Kidney epithelial cell (primary cell): Measurements from ENCODE around the gene WDR48. TPM values are rescaled to one million over a fixed set of nuclear protein-coding genes. Genes with fewer than 3 reads are reported as not detected.

Experiments used
- DNase-seq: peaks from one replicate; pipeline ENCODE4 v3.0.0-alpha.2; 2010; ENCODE audit warnings: low read depth
- H3K27me3 ChIP-seq: 2 replicates; pipeline ENCODE4 v1.6.0; 2011; ENCODE audit warnings: low read length; ENCODE audit not compliant: control insufficient read depth, insufficient read depth
- H3K36me3 ChIP-seq: 2 replicates; pipeline ENCODE4 v1.5.1; 2011; ENCODE audit warnings: low read length; ENCODE audit not compliant: control insufficient read depth, insufficient read depth
- H3K4me3 ChIP-seq: 2 replicates; pipeline ENCODE4 v1.5.1; 2011; ENCODE audit warnings: low read depth, mild to moderate bottlenecking, control low read depth, low read length
- CTCF ChIP-seq: IDR thresholded peaks from 2 replicates; pipeline ENCODE4 v1.5.1; 2011; ENCODE audit warnings: mild to moderate bottlenecking, moderate library complexity, low read length, control low read depth, inconsistent platforms; ENCODE audit not compliant: insufficient read depth, poor library complexity, severe bottlenecking
- total RNA-seq: library from RNA; depleted of rRNA; stranded (reverse); fragments of >200 nt; gene quantifications from 2 replicates; pipeline ENCODE4 v1.2.3, GENCODE V29; 2015

Gene WDR48
- total RNA-seq, 1 donor from 2014 or later: 33.2 TPM

- Histone ChIP-seq H3K4me3 (no peak overlapping the region), H3K36me3 (peaks cover 7% of the 10 kb centered on the region), H3K27me3 (no peaks in the 10 kb centered on the region)
- no peak for DNase-seq
- no peak for TF ChIP-seq CTCF
These were observed 90.3 kb downstream of the WDR48 start for GRCh38 chr3:39142067-39142466.

GRCh38 chr3:39143051-39143885 lies 91.5 kb downstream of the WDR48 start:
- no peak for DNase-seq
- no peak overlapping the region for H3K4me3 ChIP-seq
- peaks cover 7% of the 10 kb centered on the region for H3K36me3 ChIP-seq
- no peak for TF ChIP-seq CTCF
- H3K27me3 ChIP-seq: no peaks in the 10 kb centered on the region

- no peak for TF ChIP-seq CTCF
- no peak for DNase-seq
- peaks cover 7% of the 10 kb centered on the region for H3K36me3 ChIP-seq
- no peak overlapping the region for H3K4me3 ChIP-seq
- no peaks in the 10 kb centered on the region for H3K27me3 ChIP-seq
These were observed 92.4 kb downstream of the WDR48 start for GRCh38 chr3:39144095-39144747.

- no peak for TF ChIP-seq CTCF
- Histone ChIP-seq H3K4me3 (no peak overlapping the region), H3K27me3 (no peaks in the 10 kb centered on the region), H3K36me3 (peaks cover 7% of the 10 kb centered on the region)
- DNase-seq: no peak
These were observed 93.0 kb downstream of the WDR48 start for GRCh38 chr3:39144748-39145380.

GRCh38 chr3:39146083-39146501 lies 94.3 kb downstream of the WDR48 start:
- Histone ChIP-seq H3K36me3 (peaks cover 7% of the 10 kb centered on the region), H3K27me3 (no peaks in the 10 kb centered on the region), H3K4me3 (no peak overlapping the region)
- no peak for TF ChIP-seq CTCF
- DNase-seq: no peak

Other genes with a start within 250 kb of the WDR48 start
- not detected in 2 replicates for gene SCN10A, start 235.8 kb upstream of the WDR48 start, total RNA-seq
- gene SCN11A, start 72 bp upstream of the WDR48 start, total RNA-seq: 0.04 and 0.27 TPM in 2 replicates
- gene GORASP1, start 55.6 kb downstream of the WDR48 start, total RNA-seq: 34.8 and 43.5 TPM in 2 replicates
- 2.3 and 6.7 TPM in 2 replicates for gene TTC21A, start 55.7 kb downstream of the WDR48 start, total RNA-seq
- 27.5 and 30.8 TPM in 2 replicates for gene CSRNP1, start 101.6 kb downstream of the WDR48 start, total RNA-seq
- 0.08 TPM in 1 of 2 replicates, not detected in the other for gene XIRP1, start 140.6 kb downstream of the WDR48 start, total RNA-seq
- gene CX3CR1, start 228.0 kb downstream of the WDR48 start, total RNA-seq: not detected in 2 replicates